Measurements from ENCODE around the gene TBCC.

DNA sequence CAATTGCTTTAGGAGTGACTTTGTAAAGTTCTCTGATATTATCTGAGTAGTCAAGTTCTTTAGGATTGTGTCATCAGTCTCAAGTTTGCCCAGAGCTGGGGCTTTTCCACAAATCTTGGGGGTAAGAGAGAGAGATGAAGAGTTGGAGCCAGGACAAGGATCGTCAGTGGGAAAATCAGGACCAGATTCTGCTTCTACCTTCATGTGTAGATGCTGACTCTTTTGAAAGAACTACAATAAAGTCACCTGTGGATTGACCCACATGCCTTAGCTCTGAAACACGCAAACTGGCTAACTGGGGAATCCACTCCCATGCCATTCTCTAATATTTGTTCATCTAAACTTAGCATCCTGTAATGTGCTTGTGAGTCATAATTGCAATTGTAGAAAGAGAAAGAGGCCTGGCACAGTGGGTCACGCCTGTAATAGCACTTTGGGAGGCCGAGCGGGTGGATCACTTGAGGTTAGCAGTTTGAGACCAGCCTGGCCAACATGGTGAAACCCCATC lies 20.3 kb upstream of the TBCC start:
- TF ChIP-seq, protein P1, sequence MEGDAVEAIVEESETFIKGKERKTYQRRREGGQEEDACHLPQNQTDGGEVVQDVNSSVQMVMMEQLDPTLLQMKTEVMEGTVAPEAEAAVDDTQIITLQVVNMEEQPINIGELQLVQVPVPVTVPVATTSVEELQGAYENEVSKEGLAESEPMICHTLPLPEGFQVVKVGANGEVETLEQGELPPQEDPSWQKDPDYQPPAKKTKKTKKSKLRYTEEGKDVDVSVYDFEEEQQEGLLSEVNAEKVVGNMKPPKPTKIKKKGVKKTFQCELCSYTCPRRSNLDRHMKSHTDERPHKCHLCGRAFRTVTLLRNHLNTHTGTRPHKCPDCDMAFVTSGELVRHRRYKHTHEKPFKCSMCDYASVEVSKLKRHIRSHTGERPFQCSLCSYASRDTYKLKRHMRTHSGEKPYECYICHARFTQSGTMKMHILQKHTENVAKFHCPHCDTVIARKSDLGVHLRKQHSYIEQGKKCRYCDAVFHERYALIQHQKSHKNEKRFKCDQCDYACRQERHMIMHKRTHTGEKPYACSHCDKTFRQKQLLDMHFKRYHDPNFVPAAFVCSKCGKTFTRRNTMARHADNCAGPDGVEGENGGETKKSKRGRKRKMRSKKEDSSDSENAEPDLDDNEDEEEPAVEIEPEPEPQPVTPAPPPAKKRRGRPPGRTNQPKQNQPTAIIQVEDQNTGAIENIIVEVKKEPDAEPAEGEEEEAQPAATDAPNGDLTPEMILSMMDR (IDR thresholded peaks at IDR 0.05): no peak
- no peak for TF ChIP-seq POLR2A (IDR thresholded peaks at IDR 0.05)
- TF ChIP-seq EP300 (IDR thresholded peaks at IDR 0.05): no peak
